ENCODE data around the gene PGA4.
"Not testable (repeated sequence)": the region's sequence is repeated elsewhere in the genome, so short reads cannot be mapped to it uniquely, and the experiment has no call there.

Gene PGA4

GRCh38 chr11:61207636-61208310, 14.4 kb upstream of the PGA4 start:
- DNase-seq, result not testable (repeated sequence)

- not testable (repeated sequence) for DNase-seq
Measured at GRCh38 chr11:61210629-61211028, 11.5 kb upstream of the PGA4 start.

- DNase-seq, result not testable (repeated sequence)
Measured at GRCh38 chr11:61211327-61211952, 10.7 kb upstream of the PGA4 start.

- not testable (repeated sequence) for DNase-seq
Measured at GRCh38 chr11:61212202-61212601, 9.9 kb upstream of the PGA4 start.

GRCh38 chr11:61213711-61214324, 8.3 kb upstream of the PGA4 start:
- DNase-seq, result not testable (repeated sequence)

GRCh38 chr11:61218306-61218705, 3.8 kb upstream of the PGA4 start:
- not testable (repeated sequence) for DNase-seq

- DNase-seq, result not testable (repeated sequence)
Measured at GRCh38 chr11:61219016-61219415, 3.1 kb upstream of the PGA4 start.

GRCh38 chr11:61222692-61223091, 545 bp downstream of the PGA4 start:
- not testable (repeated sequence) for DNase-seq

- DNase-seq, result not testable (repeated sequence)
Measured at GRCh38 chr11:61226457-61227137, 4.5 kb downstream of the PGA4 start.

GRCh38 chr11:61229458-61229857, 7.3 kb downstream of the PGA4 start:
- DNase-seq, result not testable (repeated sequence)

- not testable (repeated sequence) for DNase-seq
Measured at GRCh38 chr11:61231033-61231432, 8.9 kb downstream of the PGA4 start.

GRCh38 chr11:61231585-61231984, 9.4 kb downstream of the PGA4 start:
- not testable (repeated sequence) for DNase-seq

- DNase-seq, result not testable (repeated sequence)
Measured at GRCh38 chr11:61232548-61233145, 10.5 kb downstream of the PGA4 start.

- DNase-seq, result not testable (repeated sequence)
Measured at GRCh38 chr11:61237130-61237529, 15.0 kb downstream of the PGA4 start.

GRCh38 chr11:61240288-61240687, 18.1 kb downstream of the PGA4 start:
- not testable (repeated sequence) for DNase-seq

- DNase-seq, result not testable (repeated sequence)
Measured at GRCh38 chr11:61240875-61241274, 18.7 kb downstream of the PGA4 start, which contains the start of gene PGA5. Gene PGA5 (plus strand): TSS chr11:61241175. CDS start chr11:61241227, 52 bp downstream.

- not testable (repeated sequence) for DNase-seq
Measured at GRCh38 chr11:61241526-61241925, 19.4 kb downstream of the PGA4 start.

GRCh38 chr11:61245284-61245964, 23.3 kb downstream of the PGA4 start:
- not testable (repeated sequence) for DNase-seq

- DNase-seq, result not testable (repeated sequence)
Measured at GRCh38 chr11:61248071-61248470, 25.9 kb downstream of the PGA4 start.

- peak; percentile 10 for DNase-seq
Measured at GRCh38 chr11:61249201-61249600, 27.1 kb downstream of the PGA4 start.

GRCh38 chr11:61250796-61251765, 28.9 kb downstream of the PGA4 start:
- not testable (repeated sequence) for DNase-seq
